Astrocyte of the cerebellum (primary cell): Measurements from ENCODE around the gene RALGAPB.

Experiments used
- DNase-seq: peaks from one replicate; pipeline ENCODE4 v3.0.0-alpha.2; 2011; ENCODE audit warnings: low read depth
- H3K4me3 ChIP-seq: 2 replicates; pipeline ENCODE4 v1.5.1; 2011; ENCODE audit warnings: mild to moderate bottlenecking, low read depth, low read length, moderate library complexity
- in situ Hi-C: cut with HindIII; loops from 2 replicates; pipeline ENCODE4 v1.10.0; 2017; ENCODE audit warnings: low sequenced_read_pairs
- TF ChIP-seq, protein P1 (sequence below): IDR thresholded peaks from 2 replicates; pipeline ENCODE4 v1.5.1; 2012; ENCODE audit warnings: low read length, low read depth, moderate library complexity, mild to moderate bottlenecking; ENCODE audit errors: missing control alignments

The RALGAPB gene

DNA sequence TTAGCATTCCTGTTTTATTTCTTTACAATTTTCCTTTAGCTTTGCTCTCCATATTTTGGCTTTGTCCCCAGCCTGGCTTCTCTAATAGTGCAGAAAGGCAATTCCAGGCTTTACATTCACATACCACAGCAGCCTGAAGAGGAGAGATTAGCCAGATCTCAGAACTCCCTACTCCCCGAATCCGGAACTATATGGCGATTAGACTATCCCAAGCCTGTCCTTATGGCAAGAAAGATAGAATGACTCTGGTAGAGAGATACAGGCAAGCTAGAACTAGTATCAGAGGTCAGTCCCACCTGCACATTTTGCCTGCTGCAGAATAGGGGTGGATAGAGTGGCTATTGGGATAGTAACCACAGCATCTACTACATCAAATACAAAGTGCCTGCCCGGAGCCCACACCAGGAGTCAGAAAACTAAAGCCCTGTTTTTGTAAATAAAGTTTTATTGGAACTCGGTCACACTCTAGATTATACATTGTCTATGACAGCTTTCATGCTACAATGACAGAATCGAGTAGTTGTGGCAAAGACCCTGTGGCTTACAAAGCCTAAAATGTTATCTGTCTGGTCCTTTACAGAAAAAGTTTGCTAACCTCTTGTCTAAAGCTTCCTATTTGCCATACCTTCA, 91.3 kb downstream of the RALGAPB start:
- no peak for DNase-seq
- in situ Hi-C loops, result no loop called here
- TF ChIP-seq, protein P1, sequence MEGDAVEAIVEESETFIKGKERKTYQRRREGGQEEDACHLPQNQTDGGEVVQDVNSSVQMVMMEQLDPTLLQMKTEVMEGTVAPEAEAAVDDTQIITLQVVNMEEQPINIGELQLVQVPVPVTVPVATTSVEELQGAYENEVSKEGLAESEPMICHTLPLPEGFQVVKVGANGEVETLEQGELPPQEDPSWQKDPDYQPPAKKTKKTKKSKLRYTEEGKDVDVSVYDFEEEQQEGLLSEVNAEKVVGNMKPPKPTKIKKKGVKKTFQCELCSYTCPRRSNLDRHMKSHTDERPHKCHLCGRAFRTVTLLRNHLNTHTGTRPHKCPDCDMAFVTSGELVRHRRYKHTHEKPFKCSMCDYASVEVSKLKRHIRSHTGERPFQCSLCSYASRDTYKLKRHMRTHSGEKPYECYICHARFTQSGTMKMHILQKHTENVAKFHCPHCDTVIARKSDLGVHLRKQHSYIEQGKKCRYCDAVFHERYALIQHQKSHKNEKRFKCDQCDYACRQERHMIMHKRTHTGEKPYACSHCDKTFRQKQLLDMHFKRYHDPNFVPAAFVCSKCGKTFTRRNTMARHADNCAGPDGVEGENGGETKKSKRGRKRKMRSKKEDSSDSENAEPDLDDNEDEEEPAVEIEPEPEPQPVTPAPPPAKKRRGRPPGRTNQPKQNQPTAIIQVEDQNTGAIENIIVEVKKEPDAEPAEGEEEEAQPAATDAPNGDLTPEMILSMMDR, result no peak
- no peak overlapping the region for H3K4me3 ChIP-seq

DNA sequence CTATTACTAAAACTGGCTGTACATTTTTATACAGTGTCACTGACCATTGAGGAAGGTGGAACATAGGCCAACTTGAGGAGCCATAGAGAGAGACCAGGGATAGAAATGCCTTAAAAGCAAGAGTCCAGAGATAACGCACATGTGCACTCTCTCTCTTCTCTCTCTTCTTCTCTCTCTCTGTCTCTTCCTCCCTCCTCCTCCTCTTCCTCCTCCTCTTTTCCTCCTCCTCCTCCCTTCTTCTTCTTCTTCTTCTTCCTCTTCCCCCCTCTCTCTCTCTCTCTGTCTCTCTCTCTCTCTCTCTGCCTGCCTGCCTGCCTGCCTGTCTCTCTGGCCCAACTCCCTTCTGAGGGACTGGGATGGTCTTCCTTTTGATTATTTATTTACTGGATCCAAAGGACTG, 92.0 kb downstream of the RALGAPB start:
- DNase-seq, result no peak
- in situ Hi-C loops, result no loop called here
- TF ChIP-seq, protein P1, result no peak

DNA sequence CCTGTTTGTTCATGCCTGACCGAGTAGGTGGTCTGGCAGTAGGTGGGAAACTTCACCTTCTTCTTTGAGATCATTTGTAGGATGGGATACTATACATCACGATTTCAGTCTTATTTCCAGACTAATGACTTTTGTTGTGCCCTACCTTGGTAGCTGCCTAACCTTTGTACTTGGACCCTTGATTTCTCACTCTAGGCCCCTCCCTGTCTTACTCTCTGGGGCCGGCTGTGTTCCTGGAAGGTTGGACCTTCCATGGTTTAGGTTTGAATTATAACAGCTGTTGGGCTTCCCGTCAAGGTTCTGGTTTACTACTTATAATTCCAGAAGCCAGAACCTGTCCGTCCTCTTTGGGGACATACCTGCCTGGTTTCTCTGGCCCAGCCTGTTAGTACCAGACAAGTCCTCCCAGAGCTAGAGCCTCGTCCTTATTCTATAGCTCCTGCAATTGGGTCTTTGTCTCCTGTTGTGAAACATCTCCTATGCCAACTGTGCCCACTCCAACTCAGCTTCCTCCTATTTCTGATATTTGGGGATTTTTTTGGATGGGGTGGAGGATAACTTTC, 93.5 kb downstream of the RALGAPB start:
- in situ Hi-C loops, result no loop called here
- TF ChIP-seq, protein P1, result no peak
- DNase-seq, result no peak
- H3K4me3 ChIP-seq, result no peak overlapping the region

More for the DNA sequence above, 92.0 kb downstream of the RALGAPB start:
- H3K4me3 ChIP-seq, result no peak overlapping the region

DNA sequence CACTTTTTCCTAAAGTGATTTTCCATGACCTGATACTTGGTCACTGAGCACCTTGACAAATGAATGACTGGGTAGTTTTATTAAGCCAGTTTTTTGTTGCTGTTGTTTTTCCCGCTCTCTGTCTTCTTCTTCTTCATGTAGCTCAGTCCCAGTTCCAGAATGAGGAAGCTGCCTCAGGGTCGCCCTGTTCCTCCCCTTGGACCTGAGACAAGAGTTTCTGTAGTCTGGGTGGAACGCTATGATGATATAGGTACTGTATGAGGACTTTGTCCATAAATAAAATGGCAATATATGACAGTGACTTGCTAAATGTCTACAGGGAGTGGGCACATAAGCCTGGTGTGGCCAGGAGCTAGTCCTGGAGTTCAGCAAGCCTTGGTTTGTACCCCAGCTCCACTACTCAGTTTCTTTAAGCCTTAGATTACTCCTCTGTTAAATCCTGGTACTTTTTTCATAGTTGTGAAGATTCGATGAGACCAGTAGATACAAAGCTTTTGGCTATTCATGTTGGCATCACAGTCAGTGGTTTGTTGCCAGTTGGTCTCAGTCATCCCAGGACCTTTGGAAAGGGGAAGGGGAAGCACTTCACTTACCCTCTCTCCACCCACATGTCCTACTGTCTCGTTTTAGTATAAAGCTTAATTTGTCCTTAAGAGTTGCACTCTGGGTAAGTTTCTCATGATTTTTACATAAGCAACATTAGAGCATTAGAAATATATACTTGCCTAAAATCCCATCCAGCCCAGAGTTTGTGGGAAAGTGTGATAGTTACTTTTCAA, 97.3 kb downstream of the RALGAPB start:
- in situ Hi-C loops, result no loop called here
- H3K4me3 ChIP-seq, result no peak overlapping the region
- DNase-seq, result no peak
- TF ChIP-seq, protein P1, result no peak

DNA sequence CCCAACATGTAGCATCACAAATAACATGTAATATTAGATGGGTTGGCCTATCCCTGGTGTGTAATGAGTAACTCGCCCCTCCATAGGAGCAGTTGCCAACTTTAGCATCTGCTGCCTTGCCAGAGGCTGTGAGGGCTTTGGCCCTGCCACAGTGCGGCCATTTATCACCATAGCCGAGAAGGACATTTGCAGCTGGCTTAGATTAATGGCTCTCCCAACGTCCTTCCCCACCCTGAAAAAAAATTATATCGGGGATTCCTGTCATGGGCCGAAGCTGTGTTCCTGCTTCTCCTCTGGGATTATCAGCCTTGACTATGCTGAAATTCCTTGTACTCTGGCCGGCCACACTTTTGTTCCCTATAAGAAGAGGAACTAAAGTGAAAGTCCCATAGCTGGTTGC, 100.8 kb downstream of the RALGAPB start:
- TF ChIP-seq, protein P1, result no peak
- H3K4me3 ChIP-seq, result no peak overlapping the region
- in situ Hi-C loops, result no loop called here
- no peak for DNase-seq

DNA sequence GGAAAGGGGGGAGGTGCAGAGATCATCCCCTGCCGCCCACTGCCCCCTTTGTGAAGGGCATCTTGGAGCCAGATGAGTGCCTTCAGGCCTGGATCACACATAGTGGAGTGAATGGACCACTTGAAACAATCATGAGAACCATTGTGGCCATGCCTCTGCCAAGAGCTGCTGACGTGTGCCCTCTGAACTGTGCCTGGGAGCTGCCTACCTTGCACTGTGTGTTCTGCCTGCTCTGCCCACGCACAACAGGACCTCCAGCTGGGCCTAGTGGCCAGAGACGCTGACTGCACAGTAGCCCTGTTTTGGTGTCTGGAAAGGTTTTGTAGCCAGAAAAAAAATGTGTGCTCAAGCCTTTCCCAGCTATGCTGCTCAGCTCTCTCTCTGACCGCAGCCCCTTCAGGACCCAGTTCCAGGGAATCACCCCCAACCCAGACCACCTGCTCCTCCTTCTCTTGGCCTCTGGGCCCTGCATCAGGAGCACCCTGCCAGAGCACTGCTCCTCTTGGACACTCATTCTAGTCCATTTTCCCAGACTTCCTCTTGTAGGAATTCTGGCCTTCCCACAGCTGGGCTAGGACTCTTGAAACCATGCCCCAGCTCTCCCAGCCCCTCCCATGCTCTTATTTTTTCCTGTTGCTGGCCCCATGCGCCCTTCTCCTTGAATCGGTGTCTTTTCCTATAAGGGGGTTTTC, 106.7 kb downstream of the RALGAPB start:
- DNase-seq, result no peak
- H3K4me3 ChIP-seq, result no peak overlapping the region
- in situ Hi-C loops, result no loop called here
- TF ChIP-seq, protein P1, result no peak
